SK-MEL-5 (cell line): ENCODE measurements around the gene MYO18B. TPM values are rescaled to one million over a fixed set of nuclear protein-coding genes. Genes with fewer than 3 reads are reported as not detected.
A peak's percentile ranks its signal among the peaks of the same experiment; 100 is the strongest.

ENCODE experiments used
- DNase-seq: peaks from one replicate; pipeline ENCODE4 v3.0.0-alpha.2; 2016; ENCODE audit warnings: low read depth, low spot score
- in situ Hi-C: cut with HindIII; loops from 2 replicates; pipeline ENCODE4 v1.10.0; 2016; ENCODE audit warnings: low sequenced_read_pairs, high pct_unique_total_duplicates, low pct_unique_long_range_greater_than_20kb
- small RNA-seq, 2 experiments: library from RNA; depleted of rRNA; stranded (forward); fragments of <200 nt; gene quantifications; one replicate each; pipeline ENCODE3, GENCODE V24; 2014
- total RNA-seq: library from RNA; depleted of rRNA; stranded (reverse); fragments of >200 nt; shearing (Covaris generic); gene quantifications from 2 replicates; pipeline ENCODE4 v1.2.3, GENCODE V29; 2014; rRNA removed

Gene MYO18B
- total RNA-seq, 1 experiment from 2014 or later: not detected

DNA sequence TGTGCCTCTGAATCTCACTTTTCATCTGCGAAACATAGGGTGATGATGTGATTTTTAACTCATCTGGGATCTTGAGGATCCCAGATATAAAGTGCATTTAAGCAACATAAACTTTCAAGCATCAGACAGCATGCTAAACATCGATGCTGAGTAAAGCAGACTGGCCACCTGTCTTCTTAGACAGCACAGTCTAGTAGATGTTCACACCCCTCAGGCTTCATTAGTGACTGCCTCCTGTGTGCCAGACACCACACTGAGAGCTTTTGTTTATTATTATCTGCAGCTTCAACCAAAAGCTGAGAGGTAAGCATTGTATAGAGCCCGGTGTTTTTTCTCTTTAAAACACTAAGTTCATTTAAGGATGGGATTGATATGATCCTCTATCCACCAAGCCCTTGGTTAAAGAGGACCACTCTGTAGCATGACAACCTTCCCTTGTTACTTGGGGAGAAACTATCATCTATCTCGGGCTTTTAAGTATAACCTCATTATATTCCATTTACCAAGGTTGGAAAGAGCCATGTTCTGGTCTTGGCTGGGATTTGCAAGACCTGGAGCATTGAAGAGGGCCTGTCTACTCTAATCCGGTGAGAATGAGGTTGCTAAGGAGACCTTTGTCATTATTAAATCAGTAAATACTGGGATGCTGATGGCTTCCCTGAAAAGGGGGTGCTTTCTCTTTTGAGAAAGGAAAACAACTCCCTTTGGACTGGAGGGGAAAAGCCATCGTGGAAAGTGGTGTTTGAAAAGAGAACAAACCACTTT is 313.0 kb downstream of the MYO18B start:
- no peak for DNase-seq
- in situ Hi-C loops: no loop called here

DNA sequence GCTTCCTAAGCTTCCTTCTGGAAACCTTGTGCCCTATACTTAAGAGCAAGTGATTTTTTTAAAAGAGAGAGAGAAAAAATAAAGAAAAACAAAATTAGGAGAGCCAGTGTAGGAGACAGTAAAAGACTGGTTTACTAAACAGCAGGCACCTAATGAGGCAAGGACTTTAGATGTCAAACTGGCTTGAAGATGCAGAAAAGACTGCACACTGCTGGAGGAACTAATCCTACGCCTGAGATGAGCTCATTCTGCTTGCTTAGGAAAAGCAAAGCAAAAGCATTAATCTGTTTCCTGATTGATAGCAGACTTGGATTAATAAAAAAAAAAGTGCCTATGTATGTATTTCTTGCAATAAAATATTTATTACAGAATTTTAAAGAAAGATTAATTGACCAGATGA is 313.7 kb downstream of the MYO18B start:
- in situ Hi-C loops: no loop called here
- DNase-seq: no peak

DNA sequence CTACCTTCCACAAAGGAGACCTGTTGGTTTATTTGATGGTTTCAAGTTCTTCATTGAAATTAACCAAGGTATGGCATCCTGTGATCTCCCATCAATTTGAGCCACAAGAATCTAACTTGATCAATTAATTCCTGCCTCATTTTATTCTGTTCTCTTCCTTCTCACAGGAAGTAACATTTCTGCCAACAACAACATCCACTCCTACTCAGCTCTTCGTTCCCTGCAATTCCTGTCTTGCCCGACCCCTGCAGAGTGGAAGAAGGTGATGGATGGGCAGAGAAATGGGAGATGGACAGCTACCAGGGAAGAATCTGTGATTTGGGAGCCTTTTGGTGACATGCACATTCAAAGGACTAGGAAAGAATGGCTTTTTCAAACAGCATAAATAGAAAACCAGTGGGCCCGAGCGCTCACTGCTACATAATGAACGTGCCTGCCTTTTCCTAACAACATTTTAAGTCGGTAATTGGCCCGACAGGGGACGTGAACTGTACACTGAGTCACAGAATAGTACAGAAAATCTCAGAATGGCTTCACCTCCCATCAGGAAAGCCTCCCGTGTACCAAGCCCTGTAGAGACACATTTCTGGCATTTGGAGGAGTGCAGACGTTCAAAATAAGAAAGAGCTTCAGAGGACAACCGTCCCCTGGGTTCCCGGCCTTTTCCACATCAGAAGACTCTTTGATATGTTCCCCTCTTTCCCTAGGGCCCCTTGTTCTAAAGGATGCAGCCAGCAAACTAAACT is 314.6 kb downstream of the MYO18B start:
- in situ Hi-C loops: no loop called here
- no peak for DNase-seq

DNA sequence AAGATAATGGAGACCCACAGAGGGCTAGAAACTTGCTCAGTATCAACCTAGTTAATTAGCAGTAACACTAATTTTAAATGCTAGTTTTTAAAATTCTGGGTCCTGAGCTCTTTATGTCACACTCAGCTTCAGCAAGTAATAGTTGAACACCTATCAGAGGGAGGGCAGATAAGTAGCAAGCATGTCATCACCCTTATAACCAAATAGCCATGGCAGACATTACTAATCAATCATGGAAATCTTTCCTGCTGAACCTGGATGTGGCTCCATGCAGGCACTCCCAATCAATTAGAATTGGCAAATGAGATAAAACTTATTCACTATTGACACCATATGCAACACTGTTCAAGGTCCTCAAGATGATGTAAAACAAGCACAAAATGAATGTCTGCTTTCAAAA is 315.7 kb downstream of the MYO18B start:
- no peak for DNase-seq
- in situ Hi-C loops: no loop called here

DNA sequence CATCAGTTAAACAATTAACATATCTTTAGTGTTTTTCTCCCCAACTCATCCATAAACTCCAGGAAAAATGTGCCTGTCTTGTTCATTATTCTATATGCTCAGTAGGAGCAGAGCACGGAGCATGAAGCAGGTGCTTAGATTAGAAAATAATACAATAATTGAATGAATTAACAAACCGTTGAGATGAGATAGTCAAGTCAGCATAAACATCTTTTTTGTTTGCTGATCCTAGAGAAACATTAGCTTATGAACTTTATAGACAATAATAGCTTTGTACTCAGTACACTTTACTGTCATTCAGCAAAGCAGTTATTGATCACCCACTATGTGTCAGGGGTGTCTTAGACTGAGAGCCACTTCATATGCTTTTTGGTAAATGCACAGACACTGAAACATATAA is 322.1 kb downstream of the MYO18B start:
- DNase-seq: no peak
- in situ Hi-C loops: no loop called here

DNA sequence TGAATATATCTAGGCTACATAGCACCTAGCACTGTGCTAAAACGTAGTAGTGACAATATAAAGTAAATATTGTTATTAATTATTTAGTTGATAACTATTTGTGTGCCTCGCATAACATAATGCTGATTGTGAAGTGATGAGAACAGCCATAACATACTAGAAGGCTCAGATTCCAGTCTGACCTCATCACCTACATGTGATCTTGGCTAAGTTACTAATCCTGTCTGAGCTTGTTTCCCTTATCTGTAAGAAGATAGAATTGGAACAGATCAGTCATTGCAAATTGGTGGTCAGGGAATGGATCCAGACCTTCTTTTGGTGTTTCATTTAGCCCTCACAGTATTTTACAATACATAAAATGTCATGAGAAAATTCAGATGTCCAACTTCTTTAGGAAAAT is 323.9 kb downstream of the MYO18B start:
- no peak for DNase-seq
- in situ Hi-C loops: no loop called here

DNA sequence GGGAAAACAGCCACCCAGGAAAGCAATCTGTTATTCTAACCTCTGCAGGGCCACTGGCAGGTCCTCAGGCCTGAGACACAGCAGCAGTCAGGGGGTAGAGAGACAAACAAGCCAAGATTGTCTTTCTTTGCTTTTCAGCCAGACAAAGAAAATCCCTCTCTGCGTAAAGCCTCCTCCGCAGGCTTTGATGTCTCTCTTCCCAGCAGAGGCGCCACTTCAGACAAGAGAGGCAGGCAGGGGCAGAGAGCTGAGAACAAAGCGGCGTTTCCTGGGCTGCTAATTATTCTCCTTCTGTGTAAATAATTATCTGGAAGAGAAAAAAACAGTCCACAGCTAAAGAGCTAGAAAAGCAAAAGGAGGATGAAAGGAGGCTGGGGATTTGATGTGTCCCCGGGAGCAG is 324.5 kb downstream of the MYO18B start:
- in situ Hi-C loops: no loop called here
- no peak for DNase-seq

DNA sequence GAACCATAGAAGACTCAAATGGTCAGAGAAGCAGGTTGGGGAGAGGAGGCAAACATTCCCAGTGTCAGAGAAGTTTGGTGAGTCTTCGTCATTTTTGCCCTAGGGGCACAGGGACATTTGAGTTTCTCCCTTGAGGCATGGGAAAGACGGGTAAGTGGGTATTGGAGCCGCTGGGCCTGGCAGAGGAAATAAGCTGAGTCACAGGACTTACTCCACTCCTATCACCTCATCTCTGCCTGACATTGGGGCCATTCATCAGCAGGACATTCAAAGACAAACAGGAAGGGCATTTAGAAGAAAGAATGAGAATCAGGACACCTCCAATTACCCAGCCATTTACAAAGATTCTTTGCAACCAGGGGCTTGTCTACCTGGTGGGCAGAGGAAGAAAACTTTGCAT is 326.6 kb downstream of the MYO18B start:
- in situ Hi-C loops: no loop called here
- DNase-seq: peak; percentile 15

DNA sequence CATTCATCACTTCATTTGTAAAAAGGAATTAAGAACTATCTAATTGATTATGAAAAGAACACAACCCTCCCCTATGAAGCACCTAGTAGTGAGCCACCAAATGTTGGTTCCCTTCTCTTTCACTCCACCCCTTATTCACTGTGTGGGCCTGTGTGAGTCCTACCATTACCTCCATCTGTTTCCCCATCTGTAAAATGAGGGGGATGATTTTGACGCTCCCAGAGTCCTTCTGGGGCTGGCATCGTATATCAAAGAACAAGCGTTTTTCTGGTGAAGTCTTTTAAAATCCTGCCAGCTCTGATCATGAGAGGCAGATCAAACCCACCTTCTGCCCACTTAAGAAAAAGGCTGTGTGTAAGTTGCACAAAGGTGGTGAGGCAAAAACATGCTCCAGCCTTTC is 330.6 kb downstream of the MYO18B start:
- DNase-seq: no peak
- in situ Hi-C loops: no loop called here

DNA sequence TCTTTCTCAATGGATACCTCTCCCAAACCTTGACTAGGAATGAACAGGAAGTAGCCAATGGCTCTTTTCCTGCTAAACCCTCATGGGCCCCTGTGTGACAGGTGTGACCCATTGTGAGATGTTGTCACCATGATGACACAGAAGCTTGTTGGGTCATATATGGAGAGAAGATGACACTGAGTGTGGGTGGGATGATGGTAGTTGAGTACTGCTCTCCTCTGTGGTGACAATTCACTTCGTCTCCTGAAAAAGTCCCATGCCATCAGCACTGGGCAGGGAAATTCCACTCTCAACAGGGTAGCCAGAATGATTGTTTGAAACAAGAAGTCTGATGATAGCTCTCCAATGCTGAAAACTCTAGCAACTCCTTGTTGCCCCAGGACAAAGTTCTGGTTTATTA is 333.3 kb downstream of the MYO18B start:
- in situ Hi-C loops: no loop called here
- DNase-seq: no peak

DNA sequence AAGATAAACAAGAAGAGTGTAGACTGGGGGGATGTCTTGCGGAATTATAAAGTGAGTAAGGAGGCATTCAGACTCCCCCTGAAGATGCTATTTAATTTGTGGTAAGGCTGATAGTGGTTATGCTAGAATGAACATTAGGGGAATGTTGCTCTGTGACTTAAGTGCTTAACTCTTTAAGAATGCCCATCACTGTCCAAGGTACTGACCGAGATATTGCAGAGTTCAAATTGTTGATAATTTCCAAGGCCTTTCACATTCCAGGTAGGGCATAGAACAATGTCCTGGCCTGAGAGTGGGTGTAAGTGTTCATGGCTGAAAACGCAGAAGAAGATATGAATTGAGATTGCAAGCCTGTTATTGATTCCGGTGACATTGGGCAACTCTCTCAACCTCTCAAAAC is 337.0 kb downstream of the MYO18B start:
- in situ Hi-C loops: no loop called here
- DNase-seq: no peak

Small RNA genes lying within 50 kb of the gene (small RNA-seq; reads per million reads assigned to genes)
- 0 to 0.10 reads per million in 2 experiments for gene RN7SKP169
- 0 to 0.67 reads per million in 2 experiments for gene RNA5SP494
- 0 reads per million in 2 experiments for gene Z98949.2

Other genes starting within 250 kb of the MYO18B start
- gene GRK3, start 177.5 kb upstream of the MYO18B start, total RNA-seq: 15.0 and 17.0 TPM in 2 replicates